Fibroblast of lung (primary cell): Measurements from ENCODE around the gene PDCD1LG2. TPM values are rescaled to one million over a fixed set of nuclear protein-coding genes. Genes with fewer than 3 reads are reported as not detected.

Experiments used
- DNase-seq, 2 donors: peaks; one replicate each; pipeline versions ENCODE4 v3.0.0 to v3.0.0-alpha.2; 2010; ENCODE audit warnings: low read depth in 2 of 2
- H2AFZ ChIP-seq: 2 replicates; pipeline ENCODE4 v1.5.1; 2012; ENCODE audit warnings: low read length, control low read depth, inconsistent platforms
- H3K27ac ChIP-seq: 2 replicates; pipeline ENCODE4 v1.5.1; 2011; ENCODE audit warnings: low read length, control low read depth; ENCODE audit not compliant: insufficient read depth
- H3K27me3 ChIP-seq: 2 replicates; pipeline ENCODE4 v1.5.1; 2011; ENCODE audit warnings: mild to moderate bottlenecking, low read length; ENCODE audit not compliant: control insufficient read depth, insufficient read depth
- H3K36me3 ChIP-seq: 2 replicates; pipeline ENCODE4 v1.5.1; 2011; ENCODE audit warnings: low read length; ENCODE audit not compliant: control insufficient read depth, insufficient read depth
- H3K4me1 ChIP-seq: 2 replicates; pipeline ENCODE4 v1.5.1; 2011; ENCODE audit warnings: low read length; ENCODE audit not compliant: control insufficient read depth, insufficient read depth; ENCODE audit errors: extremely low read depth
- H3K4me2 ChIP-seq: 2 replicates; pipeline ENCODE4 v1.5.1; 2011; ENCODE audit warnings: low read length, control low read depth; ENCODE audit not compliant: insufficient read depth; ENCODE audit errors: extremely low read depth
- H3K4me3 ChIP-seq, 4 experiments: fragments of 200-600 bp in 1 of 4; sonication (generic) in 1 of 4; replicated peaks in 1 of 4; 2 replicates each; pipeline ENCODE4 v1.5.1; 2011 to 2016; ENCODE audit warnings: low read length in 4 of 4, low read depth in 3 of 4, mild to moderate bottlenecking in 3 of 4, control low read depth in 2 of 4, inconsistent platforms in 1 of 4, mixed read lengths in 1 of 4; ENCODE audit not compliant: insufficient read depth in 1 of 4; ENCODE audit errors: control extremely low read depth in 1 of 4
- H3K79me2 ChIP-seq: 2 replicates; pipeline ENCODE4 v1.5.1; 2012; ENCODE audit warnings: mild to moderate bottlenecking, low read length, inconsistent platforms; ENCODE audit not compliant: control insufficient read depth, insufficient read depth
- H3K9ac ChIP-seq: 2 replicates; pipeline ENCODE4 v1.5.1; 2011; ENCODE audit warnings: mild to moderate bottlenecking, low read length, control low read depth; ENCODE audit not compliant: insufficient read depth
- H3K9me3 ChIP-seq: 2 replicates; pipeline ENCODE4 v1.5.1; 2012; ENCODE audit warnings: low read depth, low read length; ENCODE audit not compliant: control insufficient read depth, insufficient read depth
- H4K20me1 ChIP-seq: 2 replicates; pipeline ENCODE4 v1.5.1; 2011; ENCODE audit warnings: low read length; ENCODE audit not compliant: control insufficient read depth, insufficient read depth; ENCODE audit errors: extremely low read depth
- CTCF ChIP-seq, 2 donors: IDR thresholded peaks in 1 of 2; conservative IDR thresholded peaks in 1 of 2; 1 replicate in 1 of 2; 2 replicates in 1 of 2; pipeline ENCODE4 v1.5.1; 2011 to 2012; ENCODE audit warnings: low read length in 2 of 2, control low read depth in 1 of 2, inconsistent platforms in 1 of 2, low read depth in 1 of 2, mild to moderate bottlenecking in 1 of 2
- EZH2 ChIP-seq: IDR thresholded peaks from 2 replicates; pipeline ENCODE4 v1.5.1; 2012; ENCODE audit warnings: low read length, control low read depth, mild to moderate bottlenecking; ENCODE audit errors: missing control alignments
- polyA plus RNA-seq, 2 donors: library from polyadenylated mRNA; depleted of rRNA in 1 of 2; stranded (reverse) in 1 of 2; unstranded in 1 of 2; fragments of >200 nt; gene quantifications; 2 replicates each; pipeline ENCODE4 v1.2.1, GENCODE V29; 2011 to 2012; ENCODE audit warnings: missing spikeins in 1 of 2
- total RNA-seq: library from RNA; depleted of rRNA; stranded (reverse); fragments of >200 nt; gene quantifications from 2 replicates; pipeline ENCODE4 v1.2.1, GENCODE V29; 2014

PDCD1LG2 gene
- total and polyA plus RNA-seq, 2 donors (not counting 1 experiment from before 2014, with no cell fraction given): 6.9 to 16.9 TPM

GRCh38 chr9:5566054-5566618 is 55.8 kb downstream of the PDCD1LG2 start:
- Histone ChIP-seq H3K4me3 (no peak overlapping the region), H3K9me3 (no peaks in the 10 kb centered on the region), H3K4me2 (no peak overlapping the region), H2AFZ (no peak overlapping the region), H3K79me2 (no peaks in the 10 kb centered on the region), H3K9ac (no peak overlapping the region), H3K27ac (no peak overlapping the region), H4K20me1 (no peaks in the 10 kb centered on the region), H3K27me3 (no peaks in the 10 kb centered on the region), H3K36me3 (no peaks in the 10 kb centered on the region), H3K4me1 (no peaks in the 10 kb centered on the region)
- TF ChIP-seq CTCF (conservative IDR thresholded peaks at IDR 0.05 in 1 of 2, IDR thresholded peaks at IDR 0.05 in 1 of 2; ENCODE audit: low read depth in 1 of 2, low read length in 2 of 2) (no peak), EZH2 (no peak)
- no peak for DNase-seq

GRCh38 chr9:5568868-5569267 is 58.5 kb downstream of the PDCD1LG2 start:
- Histone ChIP-seq H3K36me3 (no peaks in the 10 kb centered on the region), H3K4me1 (no peaks in the 10 kb centered on the region), H4K20me1 (no peaks in the 10 kb centered on the region), H3K27ac (no peak overlapping the region), H3K9ac (no peak overlapping the region), H3K79me2 (no peaks in the 10 kb centered on the region), H3K4me2 (no peak overlapping the region), H2AFZ (no peak overlapping the region), H3K4me3 (no peak overlapping the region), H3K9me3 (no peaks in the 10 kb centered on the region), H3K27me3 (no peaks in the 10 kb centered on the region)
- TF ChIP-seq EZH2 (no peak), CTCF (conservative IDR thresholded peaks at IDR 0.05 in 1 of 2, IDR thresholded peaks at IDR 0.05 in 1 of 2; ENCODE audit: low read depth in 1 of 2, low read length in 2 of 2) (no peak)
- DNase-seq: no peak

- no peak for DNase-seq
- no peak overlapping the region for H3K9ac ChIP-seq
- H4K20me1 ChIP-seq: no peaks in the 10 kb centered on the region
- H3K79me2 ChIP-seq: no peaks in the 10 kb centered on the region
- H3K27ac ChIP-seq: no peak overlapping the region
- H3K9me3 ChIP-seq: no peaks in the 10 kb centered on the region
- TF ChIP-seq EZH2 (no peak), CTCF (conservative IDR thresholded peaks at IDR 0.05 in 1 of 2, IDR thresholded peaks at IDR 0.05 in 1 of 2; ENCODE audit: low read depth in 1 of 2, low read length in 2 of 2) (no peak)
- no peak overlapping the region for H3K4me2 ChIP-seq
- H3K4me1 ChIP-seq: no peaks in the 10 kb centered on the region
- H3K27me3 ChIP-seq: no peaks in the 10 kb centered on the region
- no peak overlapping the region for H3K4me3 ChIP-seq
- no peak overlapping the region for H2AFZ ChIP-seq
- H3K36me3 ChIP-seq: no peaks in the 10 kb centered on the region
Observed at GRCh38 chr9:5569409-5569808, 59.1 kb downstream of the PDCD1LG2 start.
